HG02610 (cell line): ENCODE results near the gene ANKRD34A.

Source experiments
- ATAC-seq: cut with Tn5 transposase; IDR thresholded peaks from one replicate; pipeline ENCODE4 v1.9.1; 2021; ENCODE audit warnings: mild to moderate bottlenecking, moderate library complexity; ENCODE audit not compliant: unreplicated experiment

The ANKRD34A gene

DNA sequence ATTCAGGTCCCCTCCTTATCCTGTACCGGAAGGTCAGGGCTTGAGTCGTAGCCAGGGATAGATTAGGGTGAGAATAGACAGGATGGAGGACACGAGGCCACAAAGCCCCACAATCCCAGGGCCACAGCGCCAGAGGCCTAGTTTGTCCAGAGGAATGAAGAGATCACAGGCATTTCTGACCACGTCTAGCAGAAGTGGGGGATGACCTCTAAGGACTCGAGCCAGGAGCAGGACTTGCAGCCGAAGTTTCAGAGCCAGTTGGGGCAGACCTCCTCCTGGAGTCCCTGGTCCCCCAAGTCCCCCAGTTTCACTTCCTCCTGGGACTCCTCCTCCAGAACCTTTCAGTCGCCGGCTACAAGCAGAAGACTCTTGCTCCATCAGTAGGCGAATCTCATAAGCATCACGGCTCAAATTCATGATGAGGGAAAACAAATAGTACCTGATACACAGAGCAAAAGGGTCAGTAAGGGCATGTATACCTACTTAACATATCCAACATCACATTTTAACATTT is 52.2 kb downstream of the ANKRD34A start:
- ATAC-seq = no peak
